ENCODE data around the gene NAPB.

DNA sequence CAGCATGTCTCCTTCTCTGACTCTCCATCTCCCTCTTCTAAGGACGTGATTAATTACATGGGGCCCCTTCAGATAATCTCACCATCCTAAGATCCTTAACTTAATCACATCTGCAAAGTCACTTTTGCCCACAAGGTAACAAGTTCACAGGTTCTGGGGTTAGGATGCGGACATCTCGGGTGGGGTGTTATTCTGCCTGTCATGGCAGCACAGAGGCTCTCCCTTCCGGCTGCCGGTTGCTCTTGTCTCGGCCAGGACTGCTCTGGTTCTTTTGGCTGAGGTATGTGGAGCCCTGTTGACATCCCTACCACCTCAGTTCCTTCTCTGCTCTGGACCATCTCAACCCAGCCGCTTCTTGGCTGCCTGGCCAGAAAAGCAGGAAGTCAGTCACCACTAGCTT lies 35.6 kb upstream of the NAPB start:
- TF ChIP-seq, protein P1, sequence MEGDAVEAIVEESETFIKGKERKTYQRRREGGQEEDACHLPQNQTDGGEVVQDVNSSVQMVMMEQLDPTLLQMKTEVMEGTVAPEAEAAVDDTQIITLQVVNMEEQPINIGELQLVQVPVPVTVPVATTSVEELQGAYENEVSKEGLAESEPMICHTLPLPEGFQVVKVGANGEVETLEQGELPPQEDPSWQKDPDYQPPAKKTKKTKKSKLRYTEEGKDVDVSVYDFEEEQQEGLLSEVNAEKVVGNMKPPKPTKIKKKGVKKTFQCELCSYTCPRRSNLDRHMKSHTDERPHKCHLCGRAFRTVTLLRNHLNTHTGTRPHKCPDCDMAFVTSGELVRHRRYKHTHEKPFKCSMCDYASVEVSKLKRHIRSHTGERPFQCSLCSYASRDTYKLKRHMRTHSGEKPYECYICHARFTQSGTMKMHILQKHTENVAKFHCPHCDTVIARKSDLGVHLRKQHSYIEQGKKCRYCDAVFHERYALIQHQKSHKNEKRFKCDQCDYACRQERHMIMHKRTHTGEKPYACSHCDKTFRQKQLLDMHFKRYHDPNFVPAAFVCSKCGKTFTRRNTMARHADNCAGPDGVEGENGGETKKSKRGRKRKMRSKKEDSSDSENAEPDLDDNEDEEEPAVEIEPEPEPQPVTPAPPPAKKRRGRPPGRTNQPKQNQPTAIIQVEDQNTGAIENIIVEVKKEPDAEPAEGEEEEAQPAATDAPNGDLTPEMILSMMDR (IDR thresholded peaks at IDR 0.05), result no peak
- no peak for TF ChIP-seq POLR2A (IDR thresholded peaks at IDR 0.05)

Data from uterus (tissue), 2 donors.